Measurements from ENCODE around the gene FHL2.
"Not testable (repeated sequence)": the region's sequence is repeated elsewhere in the genome, so short reads cannot be mapped to it uniquely, and the experiment has no call there.

FHL2 gene

GRCh38 chr2:105329197-105329554 is 69.7 kb downstream of the FHL2 start:
- peak overlapping the region; percentile 1 for H2AFZ ChIP-seq (ENCODE audit: low read depth, low read length)
- H3K4me3 ChIP-seq (ENCODE audit: low read length): peak overlapping the region; percentile 70
- peaks cover 2% of the 10 kb centered on the region for H3K36me3 ChIP-seq (ENCODE audit: insufficient read depth, low read length)
- no peaks in the 10 kb centered on the region for H3K27me3 ChIP-seq (ENCODE audit: insufficient read depth, low read length)
- H3K4me1 ChIP-seq (ENCODE audit: insufficient read depth, low read length): peaks cover 16% of the 10 kb centered on the region
- no peaks in the 10 kb centered on the region for H3K9me3 ChIP-seq (ENCODE audit: low read length)

GRCh38 chr2:105328281-105329196 is 70.3 kb downstream of the FHL2 start:
- Histone ChIP-seq H3K27me3 (ENCODE audit: insufficient read depth, low read length) (no peaks in the 10 kb centered on the region), H3K4me3 (ENCODE audit: low read length) (peak overlapping the region; percentile 70), H3K4me1 (ENCODE audit: insufficient read depth, low read length) (peaks cover 16% of the 10 kb centered on the region), H3K36me3 (ENCODE audit: insufficient read depth, low read length) (no peaks in the 10 kb centered on the region), H3K9me3 (ENCODE audit: low read length) (no peaks in the 10 kb centered on the region), H2AFZ (ENCODE audit: low read depth, low read length) (peak overlapping the region; percentile 1)

- Histone ChIP-seq H3K4me3 (ENCODE audit: low read length) (no peak overlapping the region), H3K27me3 (ENCODE audit: insufficient read depth, low read length) (no peaks in the 10 kb centered on the region), H3K9me3 (ENCODE audit: low read length) (no peaks in the 10 kb centered on the region), H3K36me3 (ENCODE audit: insufficient read depth, low read length) (no peaks in the 10 kb centered on the region), H3K4me1 (ENCODE audit: insufficient read depth, low read length) (peaks cover 16% of the 10 kb centered on the region), H2AFZ (ENCODE audit: low read depth, low read length) (no peak overlapping the region)
These were observed 71.2 kb downstream of the FHL2 start for GRCh38 chr2:105327690-105328089.

GRCh38 chr2:105327271-105327670 is 71.6 kb downstream of the FHL2 start:
- not testable (repeated sequence) for H3K9me3 ChIP-seq (ENCODE audit: low read length); H3K27me3 ChIP-seq (ENCODE audit: insufficient read depth, low read length); H3K36me3 ChIP-seq (ENCODE audit: insufficient read depth, low read length); H3K4me3 ChIP-seq (ENCODE audit: low read length); H2AFZ ChIP-seq (ENCODE audit: low read depth, low read length)
- peaks cover 16% of the 10 kb centered on the region for H3K4me1 ChIP-seq (ENCODE audit: insufficient read depth, low read length)

- Histone ChIP-seq H3K9me3 (ENCODE audit: low read length) (no peaks in the 10 kb centered on the region), H3K36me3 (ENCODE audit: insufficient read depth, low read length) (no peaks in the 10 kb centered on the region), H3K27me3 (ENCODE audit: insufficient read depth, low read length) (no peaks in the 10 kb centered on the region), H3K4me3 (ENCODE audit: low read length) (no peak overlapping the region), H2AFZ (ENCODE audit: low read depth, low read length) (no peak overlapping the region), H3K4me1 (ENCODE audit: insufficient read depth, low read length) (peaks cover 13% of the 10 kb centered on the region)
These were observed 73.4 kb downstream of the FHL2 start for GRCh38 chr2:105325389-105325963.

- Histone ChIP-seq H3K9me3 (ENCODE audit: low read length) (no peaks in the 10 kb centered on the region), H3K36me3 (ENCODE audit: insufficient read depth, low read length) (no peaks in the 10 kb centered on the region), H3K4me3 (ENCODE audit: low read length) (no peak overlapping the region), H3K4me1 (ENCODE audit: insufficient read depth, low read length) (peaks cover 7% of the 10 kb centered on the region), H2AFZ (ENCODE audit: low read depth, low read length) (no peak overlapping the region), H3K27me3 (ENCODE audit: insufficient read depth, low read length) (no peaks in the 10 kb centered on the region)
These were observed 74.1 kb downstream of the FHL2 start for GRCh38 chr2:105324732-105325131.

GRCh38 chr2:105324101-105324500 is 74.8 kb downstream of the FHL2 start:
- Histone ChIP-seq H3K27me3 (ENCODE audit: insufficient read depth, low read length) (no peaks in the 10 kb centered on the region), H3K4me3 (ENCODE audit: low read length) (no peak overlapping the region), H3K9me3 (ENCODE audit: low read length) (no peaks in the 10 kb centered on the region), H3K36me3 (ENCODE audit: insufficient read depth, low read length) (no peaks in the 10 kb centered on the region), H2AFZ (ENCODE audit: low read depth, low read length) (no peak overlapping the region), H3K4me1 (ENCODE audit: insufficient read depth, low read length) (peaks cover 7% of the 10 kb centered on the region)

- Histone ChIP-seq H3K9me3 (ENCODE audit: low read length) (no peaks in the 10 kb centered on the region), H3K36me3 (ENCODE audit: insufficient read depth, low read length) (no peaks in the 10 kb centered on the region), H3K4me1 (ENCODE audit: insufficient read depth, low read length) (no peaks in the 10 kb centered on the region), H3K27me3 (ENCODE audit: insufficient read depth, low read length) (no peaks in the 10 kb centered on the region), H2AFZ (ENCODE audit: low read depth, low read length) (no peak overlapping the region), H3K4me3 (ENCODE audit: low read length) (no peak overlapping the region)
These were observed 75.7 kb downstream of the FHL2 start for GRCh38 chr2:105323111-105323510.

GRCh38 chr2:105321875-105322646 is 76.8 kb downstream of the FHL2 start:
- no peak overlapping the region for H3K4me3 ChIP-seq (ENCODE audit: low read length)
- no peaks in the 10 kb centered on the region for H3K9me3 ChIP-seq (ENCODE audit: low read length)
- no peak overlapping the region for H2AFZ ChIP-seq (ENCODE audit: low read depth, low read length)
- no peaks in the 10 kb centered on the region for H3K27me3 ChIP-seq (ENCODE audit: insufficient read depth, low read length)
- no peaks in the 10 kb centered on the region for H3K4me1 ChIP-seq (ENCODE audit: insufficient read depth, low read length)
- H3K36me3 ChIP-seq (ENCODE audit: insufficient read depth, low read length): no peaks in the 10 kb centered on the region

GRCh38 chr2:105320651-105321215 is 78.1 kb downstream of the FHL2 start:
- Histone ChIP-seq H2AFZ (ENCODE audit: low read depth, low read length) (no peak overlapping the region), H3K36me3 (ENCODE audit: insufficient read depth, low read length) (no peaks in the 10 kb centered on the region), H3K27me3 (ENCODE audit: insufficient read depth, low read length) (no peaks in the 10 kb centered on the region), H3K4me3 (ENCODE audit: low read length) (no peak overlapping the region), H3K4me1 (ENCODE audit: insufficient read depth, low read length) (no peaks in the 10 kb centered on the region), H3K9me3 (ENCODE audit: low read length) (no peaks in the 10 kb centered on the region)

- no peaks in the 10 kb centered on the region for H3K27me3 ChIP-seq (ENCODE audit: insufficient read depth, low read length)
- H3K36me3 ChIP-seq (ENCODE audit: insufficient read depth, low read length): no peaks in the 10 kb centered on the region
- no peak overlapping the region for H3K4me3 ChIP-seq (ENCODE audit: low read length)
- no peaks in the 10 kb centered on the region for H3K9me3 ChIP-seq (ENCODE audit: low read length)
- H3K4me1 ChIP-seq (ENCODE audit: insufficient read depth, low read length): no peaks in the 10 kb centered on the region
- no peak overlapping the region for H2AFZ ChIP-seq (ENCODE audit: low read depth, low read length)
These were observed 80.9 kb downstream of the FHL2 start for GRCh38 chr2:105317937-105318336.

GRCh38 chr2:105315314-105315713 is 83.5 kb downstream of the FHL2 start:
- no peak overlapping the region for H3K4me3 ChIP-seq (ENCODE audit: low read length)
- no peak overlapping the region for H2AFZ ChIP-seq (ENCODE audit: low read depth, low read length)
- no peaks in the 10 kb centered on the region for H3K36me3 ChIP-seq (ENCODE audit: insufficient read depth, low read length)
- no peaks in the 10 kb centered on the region for H3K4me1 ChIP-seq (ENCODE audit: insufficient read depth, low read length)
- H3K27me3 ChIP-seq (ENCODE audit: insufficient read depth, low read length): no peaks in the 10 kb centered on the region
- H3K9me3 ChIP-seq (ENCODE audit: low read length): peaks cover under 1% of the 10 kb centered on the region

- Histone ChIP-seq H2AFZ (ENCODE audit: low read depth, low read length) (no peak overlapping the region), H3K36me3 (ENCODE audit: insufficient read depth, low read length) (no peaks in the 10 kb centered on the region), H3K27me3 (ENCODE audit: insufficient read depth, low read length) (no peaks in the 10 kb centered on the region), H3K9me3 (ENCODE audit: low read length) (peaks cover 3% of the 10 kb centered on the region), H3K4me3 (ENCODE audit: low read length) (no peak overlapping the region), H3K4me1 (ENCODE audit: insufficient read depth, low read length) (peaks cover 3% of the 10 kb centered on the region)
These were observed 85.0 kb downstream of the FHL2 start for GRCh38 chr2:105313877-105314276.

Measured in neuron (in vitro differentiated cells).